H1 (cell line): ENCODE measurements around the gene ZNRF3. TPM values are rescaled to one million over a fixed set of nuclear protein-coding genes. Genes with fewer than 3 reads are reported as not detected.

ENCODE experiments used
- CTCF ChIA-PET: fragments of 300-600 bp; sonication (Branson Sonifier 250); formaldehyde crosslinking; loops from one replicate; lab custom pipeline; 2021; ENCODE audit not compliant: partially characterized antibody; lab: Charles Lee
- POLR2A ChIA-PET: fragments of 300-600 bp; sonication (Branson Sonifier 250); formaldehyde crosslinking; loops from one replicate; lab custom pipeline; 2021; ENCODE audit warnings: inconsistent platforms; ENCODE audit not compliant: partially characterized antibody; lab: Charles Lee
- DNase-seq, 2 experiments: peaks; one replicate each; pipeline versions ENCODE4 v3.0.0 to v3.0.0-alpha.2; 2010 to 2022; ENCODE audit warnings: low spot score in 2 of 2, low read depth in 1 of 2, mixed read lengths in 1 of 2
- FAIRE-seq: peaks from 2 replicates; lab custom pipeline; 2011; peaks lifted over from hg19 to GRCh38; lab: Jason Lieb, UNC
- H2AFZ ChIP-seq: 2 replicates; pipeline ENCODE4 v1.8.1; 2012; ENCODE audit warnings: low read length, inconsistent platforms
- H2AK5ac ChIP-seq: 2 replicates; pipeline ENCODE4 v1.6.1; 2013; ENCODE audit warnings: low read depth, low read length
- H2BK120ac ChIP-seq: replicated peaks from 2 replicates; pipeline ENCODE3; 2013; ENCODE audit warnings: low read depth, low read length, inconsistent platforms
- H2BK12ac ChIP-seq: 2 replicates; pipeline ENCODE4 v1.6.1; 2013; ENCODE audit warnings: low read depth, low read length
- H2BK15ac ChIP-seq: 2 replicates; pipeline ENCODE4 v1.6.1; 2013; ENCODE audit warnings: low read length
- H2BK20ac ChIP-seq: 2 replicates; pipeline ENCODE4 v1.6.1; 2013; ENCODE audit warnings: low read length
- H2BK5ac ChIP-seq: 2 replicates; pipeline ENCODE4 v1.6.1; 2013; ENCODE audit warnings: low read depth, low read length
- H3K14ac ChIP-seq: 2 replicates; pipeline ENCODE4 v1.6.1; 2013; ENCODE audit warnings: inconsistent platforms; ENCODE audit not compliant: insufficient read length
- H3K18ac ChIP-seq: 2 replicates; pipeline ENCODE4 v1.6.1; 2013; ENCODE audit warnings: low read length; ENCODE audit errors: extremely low read depth
- H3K23ac ChIP-seq: 2 replicates; pipeline ENCODE4 v1.6.1; 2013; ENCODE audit warnings: inconsistent platforms; ENCODE audit not compliant: insufficient read length
- H3K23me2 ChIP-seq: 2 replicates; pipeline ENCODE4 v1.6.1; 2013; ENCODE audit warnings: low read depth, low read length
- H3K27ac ChIP-seq: 2 replicates; pipeline ENCODE4 v1.6.1; 2011; ENCODE audit warnings: low read depth, low read length, inconsistent platforms
- H3K27me3 ChIP-seq, 4 experiments: replicated peaks in 1 of 4; 1 replicate in 1 of 4; 2 replicates in 3 of 4; pipeline versions ENCODE4 v1.6.1 to v1.8.1; 2011 to 2013; ENCODE audit warnings: low read length in 3 of 4, mild to moderate bottlenecking in 3 of 4, inconsistent platforms in 2 of 4, mixed read lengths in 2 of 4, moderate library complexity in 1 of 4; ENCODE audit not compliant: control insufficient read depth in 3 of 4, insufficient read depth in 3 of 4; ENCODE audit errors: extremely low read depth in 1 of 4
- H3K36me3 ChIP-seq, 4 experiments: 2 replicates each; pipeline versions ENCODE4 v1.6.1 to v1.8.1; 2011 to 2013; ENCODE audit warnings: mild to moderate bottlenecking in 4 of 4, low read length in 3 of 4, moderate library complexity in 2 of 4, control low read depth in 1 of 4, inconsistent platforms in 1 of 4; ENCODE audit not compliant: insufficient read depth in 4 of 4, control insufficient read depth in 2 of 4
- H3K4ac ChIP-seq: replicated peaks from 2 replicates; pipeline ENCODE3; 2013; ENCODE audit warnings: low read length, low read depth, mixed read lengths, inconsistent platforms; ENCODE audit not compliant: insufficient read length
- H3K4me1 ChIP-seq, 4 experiments: replicated peaks in 1 of 4; 1 replicate in 1 of 4; 2 replicates in 3 of 4; pipeline versions ENCODE4 v1.6.1 to v1.8.1; 2011 to 2013; ENCODE audit warnings: low read length in 3 of 4, inconsistent platforms in 2 of 4, mixed read lengths in 1 of 4; ENCODE audit not compliant: insufficient read depth in 4 of 4, control insufficient read depth in 3 of 4
- H3K4me2 ChIP-seq, 2 experiments: 2 replicates each; pipeline versions ENCODE4 v1.6.1 to v1.8.1; 2011 to 2013; ENCODE audit warnings: low read depth in 2 of 2, low read length in 2 of 2, control low read depth in 1 of 2, inconsistent platforms in 1 of 2, mild to moderate bottlenecking in 1 of 2; ENCODE audit not compliant: insufficient read depth in 1 of 2
- H3K4me3 ChIP-seq, 4 experiments: fragments of 200-600, 300-600 bp in 1 of 4; sonication (generic), shearing (Covaris generic), sonication (Bioruptor Twin) in 1 of 4; 2 replicates each; pipeline versions ENCODE4 v1.5.1 to v1.8.1; 2011 to 2016; ENCODE audit warnings: low read length in 4 of 4, low read depth in 3 of 4, control low read depth in 2 of 4, inconsistent platforms in 2 of 4, mild to moderate bottlenecking in 2 of 4, mixed read lengths in 1 of 4, moderate library complexity in 1 of 4; ENCODE audit not compliant: insufficient read depth in 2 of 4; ENCODE audit errors: extremely low read depth in 1 of 4
- H3K56ac ChIP-seq: replicated peaks from 2 replicates; pipeline ENCODE3; 2013; ENCODE audit warnings: low read depth, mild to moderate bottlenecking, mixed read lengths, low read length, inconsistent platforms; ENCODE audit not compliant: insufficient read length
- H3K79me1 ChIP-seq: 2 replicates; pipeline ENCODE4 v1.6.1; 2013; ENCODE audit warnings: low read depth, low read length, control low read depth
- H3K79me2 ChIP-seq, 2 experiments: 2 replicates each; pipeline versions ENCODE4 v1.6.1 to v1.8.1; 2012 to 2013; ENCODE audit warnings: low read length in 2 of 2, mild to moderate bottlenecking in 2 of 2, inconsistent platforms in 1 of 2; ENCODE audit not compliant: insufficient read depth in 2 of 2, control insufficient read depth in 1 of 2
- H3K9ac ChIP-seq, 4 experiments: replicated peaks in 1 of 4; 1 replicate in 1 of 4; 2 replicates in 3 of 4; pipeline versions ENCODE4 v1.6.1 to v1.8.1; 2011 to 2013; ENCODE audit warnings: low read depth in 3 of 4, low read length in 3 of 4, control low read depth in 2 of 4, mild to moderate bottlenecking in 2 of 4, moderate library complexity in 2 of 4, inconsistent platforms in 1 of 4; ENCODE audit errors: extremely low read depth in 1 of 4
- H3K9me3 ChIP-seq, 2 experiments: 2 replicates each; pipeline versions ENCODE4 v1.6.1 to v1.8.1; 2012 to 2013; ENCODE audit warnings: mild to moderate bottlenecking in 2 of 2, moderate library complexity in 2 of 2, control low read depth in 1 of 2, inconsistent platforms in 1 of 2, low read depth in 1 of 2, low read length in 1 of 2, mixed read lengths in 1 of 2; ENCODE audit not compliant: insufficient read depth in 2 of 2
- H4K20me1 ChIP-seq, 2 experiments: replicated peaks in 1 of 2; 2 replicates each; pipeline versions ENCODE3 to v1.8.1; 2011 to 2013; ENCODE audit warnings: inconsistent platforms in 2 of 2, low read length in 2 of 2, mild to moderate bottlenecking in 1 of 2; ENCODE audit not compliant: insufficient read depth in 2 of 2, control insufficient read depth in 1 of 2
- H4K5ac ChIP-seq: 2 replicates; pipeline ENCODE4 v1.6.1; 2013; ENCODE audit warnings: low read length, low read depth, mixed read lengths, inconsistent platforms; ENCODE audit not compliant: insufficient read length
- H4K8ac ChIP-seq: 2 replicates; pipeline ENCODE4 v1.8.0; 2013; ENCODE audit warnings: mild to moderate bottlenecking, moderate library complexity, low read length, inconsistent platforms; ENCODE audit not compliant: insufficient read depth; ENCODE audit errors: extremely low read depth
- H4K91ac ChIP-seq: replicated peaks from 2 replicates; pipeline ENCODE3; 2013; ENCODE audit warnings: low read length, mixed read lengths, inconsistent platforms; ENCODE audit not compliant: insufficient read length
- ATF2 ChIP-seq: IDR thresholded peaks from 2 replicates; pipeline ENCODE4 v1.6.1; 2012; ENCODE audit warnings: low read length, inconsistent platforms
- BACH1 ChIP-seq: IDR thresholded peaks from 2 replicates; pipeline ENCODE4 v1.6.1; 2012; ENCODE audit warnings: low read length, improper control_type of control experiment
- BCL11A ChIP-seq, 2 experiments: IDR thresholded peaks; one replicate each; pipeline ENCODE4 v1.6.1; 2011; ENCODE audit warnings: low read depth in 2 of 2, low read length in 2 of 2, mild to moderate bottlenecking in 2 of 2
- CHD2 ChIP-seq: IDR thresholded peaks from 2 replicates; pipeline ENCODE4 v1.6.1; 2012; ENCODE audit warnings: low read length, improper control_type of control experiment
- CTBP2 ChIP-seq: IDR thresholded peaks from 2 replicates; pipeline ENCODE4 v1.7.0; 2011; ENCODE audit warnings: borderline replicate concordance, mild to moderate bottlenecking, moderate library complexity, mixed read lengths, low read length; ENCODE audit not compliant: insufficient read depth, insufficient read length
- E2F6 ChIP-seq: IDR thresholded peaks from 2 replicates; pipeline ENCODE4 v1.6.1; 2012; ENCODE audit warnings: inconsistent platforms
- FOSL1 ChIP-seq: IDR thresholded peaks from 2 replicates; pipeline ENCODE4 v1.6.1; 2011; ENCODE audit warnings: mild to moderate bottlenecking, low read depth, low read length, moderate library complexity; ENCODE audit not compliant: insufficient read depth
- PHF8 ChIP-seq: fragments of 200-600 bp; sonication (generic); conservative IDR thresholded peaks from 2 replicates; pipeline ENCODE4 v1.7.1; 2012; ENCODE audit warnings: low read depth, mild to moderate bottlenecking, inconsistent platforms, low read length, moderate library complexity
- POLR2AphosphoS5 ChIP-seq: IDR thresholded peaks from 2 replicates; pipeline ENCODE4 v1.6.1; 2011; ENCODE audit warnings: low read depth, low read length
- SIN3A ChIP-seq, 2 experiments: IDR thresholded peaks in 1 of 2; conservative IDR thresholded peaks in 1 of 2; 2 replicates each; pipeline ENCODE4 v1.6.1; 2011 to 2012; ENCODE audit warnings: low read length in 2 of 2, improper control_type of control experiment in 1 of 2, low read depth in 1 of 2, mild to moderate bottlenecking in 1 of 2
- SP1 ChIP-seq: IDR thresholded peaks from 2 replicates; pipeline ENCODE4 v1.6.1; 2011; ENCODE audit warnings: low read depth, low read length
- SUZ12 ChIP-seq: fragments of 200-600 bp; sonication (generic); IDR thresholded peaks from 2 replicates; pipeline ENCODE4 v1.6.1; 2012; ENCODE audit warnings: mild to moderate bottlenecking, inconsistent platforms, low read length, moderate library complexity, mixed read lengths
- WGBS, 2 experiments: shearing (Covaris generic) in 1 of 2; methylation state at CpG; one replicate each; pipeline versions ENCODE4 v1.1.6 to v1.1.7; 2013 to 2015; ENCODE audit warnings: low lambda C conversion rate in 2 of 2, mixed read lengths in 2 of 2, inconsistent platforms in 1 of 2, low coverage in 1 of 2, missing lambda C conversion rate in 1 of 2; ENCODE audit not compliant: insufficient replicate concordance in 2 of 2, insufficient coverage in 1 of 2, insufficient read length in 1 of 2; ENCODE audit errors: extremely low coverage in 1 of 2, missing lambda C conversion rate in 1 of 2; 5-methylcytosine and 5-hydroxymethylcytosine counted together
- polyA plus RNA-seq, 7 experiments: library from polyadenylated mRNA; depleted of rRNA in 3 of 7; stranded (reverse) in 5 of 7; unstranded in 2 of 7; fragments of >200 nt in 5 of 7; fragments of 200-250 nt in 2 of 7; gene quantifications; 1 replicate in 5 of 7; 2 replicates in 1 of 7; 4 replicates in 1 of 7; pipeline versions ENCODE4 v1.2.1 to v1.2.3, GENCODE V29; 2011 to 2013; ENCODE audit warnings: missing spikeins in 2 of 7, mixed read lengths in 2 of 7
- total RNA-seq: library from RNA; stranded (reverse); fragmentation: NEBNext Ultra II Directional; extraction: Animal tissue kit (Norgen Biotek cat#: 25700); gene quantifications from 2 replicates; pipeline ENCODE4 v1.2.1, GENCODE V29; 2021

The ZNRF3 gene
- total and polyA plus RNA-seq, 2 of the 8 experiments (the other 6 are each of a cell fraction or from before 2014, with no cell fraction given): 14.1 to 21.7 TPM

- H3K36me3 ChIP-seq: 0 out of 8 replicates have a peak, but pooled peaks cover 0 to 5% (median 0%) of the 10 kb centered on the region in 4 experiments
- no peak overlapping the region for H2AK5ac ChIP-seq
- H3K4ac ChIP-seq: no peak overlapping the region
- no peak overlapping the region for H2BK15ac ChIP-seq
- H3K9me3 ChIP-seq: no peaks in the 10 kb centered on the region
- H3K14ac ChIP-seq: no peak overlapping the region
- H3K4me1 ChIP-seq: peaks cover 4 to 11% (median 9%) of the 10 kb centered on the region in 4 experiments
- no peak overlapping the region for H3K9ac ChIP-seq
- no peak for DNase-seq
- FAIRE-seq: no peak
- H4K91ac ChIP-seq: no peak overlapping the region
- no peak overlapping the region for H3K18ac ChIP-seq
- H3K4me2 ChIP-seq: no peak overlapping the region
- 91% methylated on average over 4 of the region's 4 CpGs; no CpG with 5 or more reads in 1 of the 2 experiments for WGBS, 2 experiments
- H3K79me2 ChIP-seq: peaks cover 0 to 38% of the 10 kb centered on the region in 2 experiments; a peak in 3 of 4 replicates
- no peak overlapping the region for H3K56ac ChIP-seq
- H4K5ac ChIP-seq: no peak overlapping the region
- no peak overlapping the region for H2BK120ac ChIP-seq
- no peak overlapping the region for H3K4me3 ChIP-seq
- no peak overlapping the region for H3K23ac ChIP-seq
- CTCF ChIA-PET: interaction anchor here (1.4 kb wide), 1 partner anchor 42 kb away, joined by 4 read pairs; no protein-coding TSS in a partner anchor
- no peak overlapping the region for H2BK20ac ChIP-seq
- H2AFZ ChIP-seq: no peak overlapping the region
- H3K27ac ChIP-seq: no peak overlapping the region
- H2BK12ac ChIP-seq: no peak overlapping the region
- no peaks in the 10 kb centered on the region for H3K27me3 ChIP-seq
- POLR2A ChIA-PET: no interaction called here
- H3K79me1 ChIP-seq: no peaks in the 10 kb centered on the region; the same call in 1 of the 2 replicates
- no peaks in the 10 kb centered on the region for H3K23me2 ChIP-seq
- H4K8ac ChIP-seq: no peak overlapping the region
- no peak overlapping the region for H2BK5ac ChIP-seq
- no peaks in the 10 kb centered on the region for H4K20me1 ChIP-seq
- TF ChIP-seq FOSL1 (no peak), SIN3A (conservative IDR thresholded peaks at IDR 0.05 in 1 of 2, IDR thresholded peaks at IDR 0.05 in 1 of 2; ENCODE audit: low read depth in 1 of 2, low read length in 2 of 2) (no peak), CTBP2 (no peak), SUZ12 (no peak), BCL11A (IDR thresholded peaks at IDR 0.05; ENCODE audit: low read depth in 2 of 2, low read length in 2 of 2) (no peak), BACH1 (no peak), ATF2 (no peak), CHD2 (no peak), SP1 (no peak), PHF8 (no peak), E2F6 (no peak), POLR2AphosphoS5 (no peak)
Measured at GRCh38 chr22:28994522-28994921, 111.2 kb downstream of the ZNRF3 start.
